KMS-11 (cell line): ENCODE measurements around the gene C2orf76.

Experiments used
- H2AFZ ChIP-seq: fragments of 200-600 bp; sonication (generic); 2 replicates; pipeline ENCODE4 v1.6.1; 2016; ENCODE audit warnings: antibody characterized with exemption, mixed run types, low read depth
- H3K27ac ChIP-seq: fragments of 200-600 bp; sonication (generic); 2 replicates; pipeline ENCODE4 v1.6.1; 2016; ENCODE audit warnings: mild to moderate bottlenecking, mixed run types
- H3K27me3 ChIP-seq: fragments of 200-600 bp; sonication (generic); 2 replicates; pipeline ENCODE4 v1.6.1; 2017; ENCODE audit warnings: mild to moderate bottlenecking, low read depth, mixed run types, moderate library complexity; ENCODE audit not compliant: insufficient read depth
- H3K36me3 ChIP-seq: fragments of 200-600 bp; sonication (generic); 2 replicates; pipeline ENCODE4 v1.6.1; 2017; ENCODE audit warnings: mild to moderate bottlenecking, mixed run types; ENCODE audit not compliant: insufficient read depth
- H3K4me1 ChIP-seq: fragments of 200-600 bp; sonication (generic); 2 replicates; pipeline ENCODE4 v1.6.1; 2016; ENCODE audit warnings: mild to moderate bottlenecking, low read depth, mixed run types; ENCODE audit not compliant: poor library complexity, severe bottlenecking
- H3K4me2 ChIP-seq: fragments of 200-600 bp; sonication (generic); 2 replicates; pipeline ENCODE4 v1.7.0; 2016; ENCODE audit warnings: mild to moderate bottlenecking, mixed run types
- H3K4me3 ChIP-seq: fragments of 200-600 bp; sonication (generic); IDR thresholded peaks from 2 replicates; pipeline ENCODE4 v1.6.1; 2017; ENCODE audit warnings: low read depth, low read length, mixed read lengths; ENCODE audit not compliant: insufficient read depth
- H3K79me2 ChIP-seq: fragments of 200-600 bp; sonication (generic); 2 replicates; pipeline ENCODE4 v1.6.1; 2016; ENCODE audit warnings: low read depth, mixed run types; ENCODE audit not compliant: insufficient read depth
- H3K9ac ChIP-seq: fragments of 200-600 bp; sonication (generic); 2 replicates; pipeline ENCODE4 v1.6.1; 2016; ENCODE audit warnings: mild to moderate bottlenecking, mixed run types
- H4K20me1 ChIP-seq: fragments of 200-600 bp; sonication (generic); 2 replicates; pipeline ENCODE4 v1.6.1; 2016; ENCODE audit warnings: mild to moderate bottlenecking, mixed run types; ENCODE audit not compliant: insufficient read depth
- CTCF ChIP-seq: fragments of 200-600 bp; sonication (generic); conservative IDR thresholded peaks from 2 replicates; pipeline ENCODE4 v1.6.1; 2017; ENCODE audit warnings: low read depth, mild to moderate bottlenecking, antibody characterized with exemption, low read length, moderate library complexity, mixed read lengths

C2orf76 gene

DNA sequence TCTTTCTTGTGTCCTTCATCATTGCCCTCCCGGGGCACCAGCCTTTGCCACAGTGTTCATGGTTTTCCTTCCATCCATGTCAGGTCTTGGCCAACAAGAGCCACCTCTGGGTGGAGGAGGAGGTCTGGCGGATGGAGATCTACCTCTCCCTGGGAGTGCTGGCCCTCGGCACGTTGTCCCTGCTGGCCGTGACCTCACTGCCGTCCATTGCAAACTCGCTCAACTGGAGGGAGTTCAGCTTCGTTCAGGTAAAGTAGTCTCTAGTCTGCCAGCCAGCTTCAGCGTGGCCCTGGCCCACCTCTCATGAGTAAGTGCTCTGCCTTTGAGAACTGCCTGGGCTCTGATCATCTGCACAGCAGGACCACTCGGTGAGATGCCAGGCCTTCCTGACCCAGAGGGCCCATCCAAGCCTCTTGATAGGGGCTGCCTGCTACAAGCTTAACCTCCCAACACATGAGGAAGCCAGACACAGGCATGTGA, 112.0 kb downstream of the C2orf76 start:
- no peaks in the 10 kb centered on the region for H3K36me3 ChIP-seq
- no peak overlapping the region for H3K4me2 ChIP-seq
- no peak for TF ChIP-seq CTCF
- no peaks in the 10 kb centered on the region for H3K4me1 ChIP-seq
- no peaks in the 10 kb centered on the region for H3K79me2 ChIP-seq
- no peak overlapping the region for H3K27ac ChIP-seq
- H2AFZ ChIP-seq = no peak overlapping the region
- H3K9ac ChIP-seq = no peak overlapping the region
- no peak overlapping the region for H3K4me3 ChIP-seq
- H4K20me1 ChIP-seq = no peaks in the 10 kb centered on the region
- H3K27me3 ChIP-seq = no peaks in the 10 kb centered on the region

DNA sequence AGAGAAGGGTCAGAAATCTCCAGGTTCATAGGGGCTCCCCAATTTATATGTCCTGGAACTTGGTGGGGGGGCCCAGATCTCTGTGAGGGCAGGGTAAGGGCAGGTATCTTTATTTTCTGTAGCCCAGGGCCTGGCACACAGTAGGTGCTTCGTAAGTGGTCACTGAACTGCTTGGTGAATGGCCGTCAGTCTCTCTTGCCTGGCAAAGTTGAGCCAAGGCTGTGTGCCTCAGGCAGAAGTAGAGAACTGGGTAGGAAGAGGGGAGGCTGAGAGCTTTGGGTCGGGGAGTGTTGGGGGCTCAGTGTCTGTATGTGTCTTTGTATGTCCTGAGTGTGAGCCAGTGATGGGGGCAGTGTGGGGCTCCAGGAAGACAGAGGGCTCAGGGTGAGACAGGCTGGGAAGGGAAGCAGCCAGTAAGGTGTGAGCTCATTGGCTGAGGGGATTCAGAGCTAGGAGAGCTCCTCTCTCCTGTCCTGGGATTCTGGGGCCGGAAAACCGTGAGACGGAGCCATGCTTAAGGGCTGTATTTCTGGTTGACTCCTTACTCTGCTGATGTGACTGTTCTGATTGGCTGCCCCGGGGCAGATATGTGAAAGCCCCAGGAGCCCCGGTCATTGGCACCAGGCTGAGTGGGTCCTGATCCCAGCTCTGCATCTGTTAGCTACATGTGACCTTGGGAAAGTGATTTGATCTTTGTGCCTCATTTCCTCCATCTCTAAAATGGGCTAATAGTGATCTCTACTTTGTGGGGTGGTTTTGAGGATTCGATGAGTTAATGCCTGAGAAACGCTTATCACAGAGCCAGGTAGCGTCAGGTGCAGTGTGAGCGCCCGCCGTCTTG, 112.7 kb downstream of the C2orf76 start:
- no peak overlapping the region for H3K27ac ChIP-seq

DNA sequence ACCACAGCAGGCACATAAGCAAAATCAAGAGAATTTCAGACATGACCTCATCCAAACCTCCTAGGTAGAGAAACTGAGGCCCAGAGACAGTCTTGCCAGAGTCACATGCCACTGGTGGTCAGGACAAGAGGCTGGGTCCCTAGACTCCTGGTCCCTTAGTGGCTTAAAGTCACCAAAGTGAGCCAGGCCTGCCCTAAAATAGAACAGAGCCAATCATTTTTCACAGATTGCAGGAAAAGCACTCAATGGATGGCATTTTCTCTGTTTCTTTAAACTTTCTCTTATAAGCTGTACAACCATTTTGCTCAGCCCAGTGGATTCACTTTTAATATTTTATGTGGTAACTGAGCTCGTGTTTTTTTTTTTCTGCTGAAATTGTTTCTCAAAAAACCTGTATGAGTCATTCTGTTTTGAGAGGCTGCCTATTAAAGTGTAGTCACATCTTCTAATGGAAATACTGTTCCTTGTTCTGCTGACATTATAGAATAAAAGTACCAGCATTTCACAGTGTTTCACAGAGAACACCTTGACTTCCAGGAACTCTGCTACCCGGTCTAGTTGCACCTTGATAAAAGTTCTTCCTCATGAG, 113.4 kb downstream of the C2orf76 start:
- H4K20me1 ChIP-seq = no peaks in the 10 kb centered on the region
- H3K4me3 ChIP-seq = no peak overlapping the region
- H3K36me3 ChIP-seq = no peaks in the 10 kb centered on the region
- H3K27me3 ChIP-seq = no peaks in the 10 kb centered on the region
- no peak overlapping the region for H3K4me2 ChIP-seq
- no peak for TF ChIP-seq CTCF
- H3K79me2 ChIP-seq = no peaks in the 10 kb centered on the region
- no peak overlapping the region for H2AFZ ChIP-seq
- H3K27ac ChIP-seq = no peak overlapping the region
- H3K9ac ChIP-seq = no peak overlapping the region
- H3K4me1 ChIP-seq = no peaks in the 10 kb centered on the region

More for the DNA sequence above, 112.7 kb downstream of the C2orf76 start:
- no peaks in the 10 kb centered on the region for H3K79me2 ChIP-seq
- H3K36me3 ChIP-seq = no peaks in the 10 kb centered on the region
- no peaks in the 10 kb centered on the region for H3K4me1 ChIP-seq
- no peak for TF ChIP-seq CTCF
- no peaks in the 10 kb centered on the region for H4K20me1 ChIP-seq
- no peak overlapping the region for H3K9ac ChIP-seq
- H2AFZ ChIP-seq = no peak overlapping the region
- no peak overlapping the region for H3K4me3 ChIP-seq
- no peak overlapping the region for H3K4me2 ChIP-seq
- no peaks in the 10 kb centered on the region for H3K27me3 ChIP-seq
